ENCODE measurements around the gene FOXS1. TPM values are rescaled to one million over a fixed set of nuclear protein-coding genes. Genes with fewer than 3 reads are reported as not detected.
A peak's percentile ranks its signal among the peaks of the same experiment; 100 is the strongest.

The FOXS1 gene
- total RNA-seq, 1 experiment from 2014 or later = not detected

DNA sequence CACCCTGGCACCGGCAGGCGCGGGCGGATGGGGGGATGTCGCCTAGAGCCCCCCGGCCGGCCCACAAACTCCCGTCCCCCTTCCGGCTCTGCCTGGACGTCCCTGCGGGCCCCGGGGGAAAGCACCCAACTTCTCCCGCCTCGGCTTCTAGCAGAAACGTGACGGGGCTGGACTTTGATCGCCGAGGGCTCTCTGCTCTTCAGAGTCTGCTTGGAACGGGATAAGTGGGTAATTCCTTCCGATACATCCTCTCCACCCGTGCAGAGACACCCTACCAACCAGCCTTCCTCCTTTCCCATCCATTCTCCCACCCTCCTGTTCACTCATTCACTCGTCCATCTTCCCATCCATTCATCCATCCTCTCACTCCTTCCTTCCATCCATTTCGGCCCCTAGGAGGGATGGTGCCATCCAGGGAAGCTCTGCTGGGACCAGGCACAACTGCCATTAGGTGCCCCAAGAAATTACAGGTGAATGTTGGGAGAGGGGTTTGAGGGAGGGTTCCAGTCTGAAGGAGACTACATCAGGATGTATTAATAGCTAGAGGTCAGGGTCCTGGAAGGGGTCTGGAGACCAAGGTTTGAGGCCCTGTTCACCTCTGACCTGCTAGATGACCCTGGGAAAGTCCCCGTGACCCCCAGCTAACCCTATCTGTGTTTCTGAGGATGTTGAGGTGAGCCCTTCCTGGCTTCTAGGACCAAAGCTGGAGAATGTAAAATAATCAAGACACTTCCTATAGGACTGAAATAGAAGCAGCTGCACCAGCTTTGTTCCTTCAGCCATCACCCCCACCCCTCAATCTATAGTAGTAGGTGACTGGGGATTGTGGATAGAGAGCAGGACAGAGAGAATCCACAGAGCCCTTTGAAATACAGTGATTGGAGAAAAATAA is 25.6 kb upstream of the FOXS1 start:
- H3K79me2 ChIP-seq (ENCODE audit: low read length) = no peaks in the 10 kb centered on the region
- no peaks in the 10 kb centered on the region for H3F3A ChIP-seq (ENCODE audit: low read length, unreplicated experiment)
- no peak for ATAC-seq
- CTCF ChIA-PET = interaction anchor here (0.6 kb wide), 1 partner anchor 368 kb away, joined by 8 read pairs; no protein-coding TSS in a partner anchor
- no peaks in the 10 kb centered on the region for H4K20me1 ChIP-seq (ENCODE audit: low read length)
- no peaks in the 10 kb centered on the region for H3K4me1 ChIP-seq (ENCODE audit: insufficient read depth, low read length)
- intact Hi-C loops (cut with micrococcal nuclease) = no loop called here
- no peak overlapping the region for H3K27ac ChIP-seq (ENCODE audit: low read length)
- no peaks in the 10 kb centered on the region for H3K36me3 ChIP-seq (ENCODE audit: low read depth, low read length)
- H2AFZ ChIP-seq (ENCODE audit: low read length) = peak overlapping the region; percentile 74; the same call in 1 of the 2 replicates
- TF ChIP-seq EZH2 (IDR thresholded peaks at IDR 0.05; ENCODE audit: low read length, unreplicated experiment) = peak; percentile 1
- no peak for TF ChIP-seq CTCF (conservative IDR thresholded peaks at IDR 0.05; ENCODE audit: low read depth, low read length)
- no peak; the same call in 1 of the 2 replicates for TF ChIP-seq EZH2phosphoT487 (IDR thresholded peaks at IDR 0.05; ENCODE audit: borderline replicate concordance, low read length)
- no peak overlapping the region for H3K9ac ChIP-seq (ENCODE audit: low read length)
- no peaks in the 10 kb centered on the region; the same call in 1 of the 2 replicates for H3K9me2 ChIP-seq (replicated peaks; ENCODE audit: low read length)
- H3K27me3 ChIP-seq (ENCODE audit: low read length) = peaks cover 48% of the 10 kb centered on the region
- peak overlapping the region; percentile 78 for H3K4me2 ChIP-seq (ENCODE audit: low read length)
- no peaks in the 10 kb centered on the region for H3K9me3 ChIP-seq (ENCODE audit: low read length)
- BruUV-seq (replicated peaks) = no TSS peak
- DNase-seq = no peak
- POLR2A ChIA-PET (ENCODE audit: unreplicated experiment) = no interaction called here
- peak overlapping the region; percentile 63; the same call in 1 of the 2 replicates for H3K4me3 ChIP-seq (ENCODE audit: low read length)

DNA sequence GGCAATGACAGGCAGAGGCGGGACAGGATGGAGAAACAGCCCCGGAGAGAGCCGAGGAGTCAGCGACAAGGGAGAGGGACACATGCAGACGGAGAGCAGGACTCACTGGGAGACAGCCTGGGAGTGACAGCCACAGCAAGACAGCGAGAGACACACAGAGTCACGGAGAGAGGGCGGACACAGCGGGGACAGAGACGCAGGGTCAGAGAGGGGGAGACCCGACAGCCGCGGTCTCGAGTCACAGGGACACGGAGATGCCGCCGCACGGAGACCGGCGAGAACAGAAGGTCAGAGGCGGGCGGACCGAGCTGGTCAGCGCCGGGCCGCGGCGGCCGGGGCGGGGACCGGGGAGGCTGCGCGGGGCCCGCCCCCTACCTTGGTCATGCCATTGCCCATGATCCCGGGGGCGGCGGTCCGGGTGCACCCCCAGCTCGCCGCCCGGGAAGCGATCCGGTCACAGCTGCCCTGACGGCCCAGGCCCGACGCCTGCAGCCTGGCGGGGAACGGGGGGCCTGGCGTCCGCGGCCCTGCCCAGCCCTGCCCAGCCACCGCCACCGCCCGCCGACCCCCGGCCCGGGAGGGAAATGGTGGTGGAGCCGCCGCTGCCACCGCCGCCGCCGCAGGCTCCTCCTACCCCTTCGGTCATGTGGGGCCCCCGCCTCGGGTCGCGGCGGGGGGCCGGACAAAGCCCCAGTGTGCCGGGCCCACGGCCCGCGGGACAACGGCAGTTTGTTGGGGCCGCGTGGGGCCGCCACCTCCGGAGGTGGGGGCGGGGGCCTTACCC is 24.7 kb upstream of the FOXS1 start, which contains the start of the genes DUSP15 and TTLL9:
DUSP15 (minus strand) TSS at position 586 of the 784 bp plus-strand sequence; CDS start at position 396, 190 bp downstream.
TTLL9 (plus strand) TSS at position 693 of the 784 bp plus-strand sequence. CDS start 493 bp downstream, outside the sequence.
- intact Hi-C loops (cut with micrococcal nuclease) = no loop called here

More for the DNA sequence above, 24.7 kb upstream of the FOXS1 start, which contains the start of the genes DUSP15 and TTLL9:
- ChIA-PET CTCF (interaction anchor here (0.6 kb wide), 1 partner anchor 367 kb away, joined by 8 read pairs; no protein-coding TSS in a partner anchor), POLR2A (ENCODE audit: unreplicated experiment) (no interaction called here)
- DNase-seq (no peak), ATAC-seq (peak; percentile 76)
- Histone ChIP-seq H3K9me2 (replicated peaks; ENCODE audit: low read length) (no peaks in the 10 kb centered on the region; the same call in 1 of the 2 replicates), H3K4me2 (ENCODE audit: low read length) (peak within 1 kb of the TSS; percentile 78), H3K4me1 (ENCODE audit: insufficient read depth, low read length) (no peaks in the 10 kb centered on the region), H4K20me1 (ENCODE audit: low read length) (no peaks in the 10 kb centered on the region), H2AFZ (ENCODE audit: low read length) (peak within 1 kb of the TSS; percentile 74), H3K27me3 (ENCODE audit: low read length) (peaks cover 48% of the 10 kb centered on the region), H3K36me3 (ENCODE audit: low read depth, low read length) (no peaks in the 10 kb centered on the region), H3K9ac (ENCODE audit: low read length) (no peak within 1 kb of the TSS), H3K4me3 (ENCODE audit: low read length) (peak within 1 kb of the TSS; percentile 63), H3K27ac (ENCODE audit: low read length) (no peak within 1 kb of the TSS), H3K79me2 (ENCODE audit: low read length) (no peaks in the 10 kb centered on the region), H3F3A (ENCODE audit: low read length, unreplicated experiment) (no peaks in the 10 kb centered on the region), H3K9me3 (ENCODE audit: low read length) (no peaks in the 10 kb centered on the region)
- BruUV-seq (replicated peaks) = no TSS peak
- TF ChIP-seq CTCF (conservative IDR thresholded peaks at IDR 0.05; ENCODE audit: low read depth, low read length) (no peak), EZH2phosphoT487 (IDR thresholded peaks at IDR 0.05; ENCODE audit: borderline replicate concordance, low read length) (peak; percentile 62; the same call in 1 of the 2 replicates), EZH2 (IDR thresholded peaks at IDR 0.05; ENCODE audit: low read length, unreplicated experiment) (peak; percentile 94)
